ENCODE measurements around the gene TEX29. TPM values are rescaled to one million over a fixed set of nuclear protein-coding genes. Genes with fewer than 3 reads are reported as not detected.

Gene TEX29
- polyA plus RNA-seq, 1 of the 3 experiments (the other 2 are of a cell fraction): 0.18 TPM

GRCh38 chr13:111278258-111278657 lies 42.2 kb upstream of the TEX29 start:
- Histone ChIP-seq H3K4me2 (no peak overlapping the region), H3K4me1 (ENCODE audit: control insufficient read depth in 1 of 2, insufficient read depth in 2 of 2, low read depth in 1 of 2, low read length in 1 of 2) (peaks cover 7% of the 10 kb centered on the region in 2 experiments; a peak in 2 of 4 replicates), H2AFZ (ENCODE audit: low read depth) (no peak overlapping the region), H3K9me2 (no peaks in the 10 kb centered on the region), H3F3A (replicated peaks; ENCODE audit: insufficient read depth) (no peaks in the 10 kb centered on the region), H3K4me3 (ENCODE audit: low read depth in 2 of 2, low read length in 1 of 2) (no peak overlapping the region), H3K79me2 (ENCODE audit: insufficient read depth) (no peaks in the 10 kb centered on the region), H3K9ac (no peak overlapping the region), H3K9me3 (no peaks in the 10 kb centered on the region), H3K27me3 (ENCODE audit: insufficient read depth) (no peaks in the 10 kb centered on the region), H3K27ac (ENCODE audit: low read depth in 2 of 2, low read length in 1 of 2) (no peak overlapping the region; a peak in 1 of 4 replicates), H4K20me1 (ENCODE audit: insufficient read depth) (no peaks in the 10 kb centered on the region), H3K36me3 (replicated peaks in 1 of 2; ENCODE audit: control insufficient read depth in 1 of 2, insufficient read depth in 2 of 2, low read length in 1 of 2) (peaks cover 38 to 84% of the 10 kb centered on the region in 2 experiments)
- no peak for DNase-seq
- CTCF ChIA-PET: interaction anchor here (1.7 kb wide), 1 partner anchor 211 kb away, joined by 5 read pairs; no protein-coding TSS in a partner anchor
- no peak for TF ChIP-seq POLR2AphosphoS5 (IDR thresholded peaks at IDR 0.05; ENCODE audit: low read depth, low read length)
- no peak for TF ChIP-seq RXRA (IDR thresholded peaks at IDR 0.05; ENCODE audit: borderline replicate concordance, low read depth)
- no peak for TF ChIP-seq USF2 (IDR thresholded peaks at IDR 0.05; ENCODE audit: borderline replicate concordance, low read depth, low read length)
- no peak for TF ChIP-seq RAD21 (IDR thresholded peaks at IDR 0.05; ENCODE audit: low read length)
- TF ChIP-seq RCOR1 (IDR thresholded peaks at IDR 0.05; ENCODE audit: low read length): no peak
- TF ChIP-seq TEAD4 (IDR thresholded peaks at IDR 0.05; ENCODE audit: borderline replicate concordance, insufficient read depth): no peak
- no peak for TF ChIP-seq RFX5 (IDR thresholded peaks at IDR 0.05; ENCODE audit: low read length)
- TF ChIP-seq GATA2 (CRISPR knock-in tag; IDR thresholded peaks at IDR 0.05): no peak
- no peak for TF ChIP-seq GABPA (IDR thresholded peaks at IDR 0.05; ENCODE audit: low read depth)
- TF ChIP-seq ELF1 (IDR thresholded peaks at IDR 0.05): no peak
- TF ChIP-seq MAX (IDR thresholded peaks at IDR 0.05; ENCODE audit: low read depth): no peak
- no peak for TF ChIP-seq FOXM1 (IDR thresholded peaks at IDR 0.05; ENCODE audit: low read depth)
- 96% methylated on average over 10 of the region's 10 CpGs for WGBS (ENCODE audit: low lambda C conversion rate)
- POLR2A ChIA-PET: no interaction called here

- Histone ChIP-seq H3K4me3 (ENCODE audit: low read depth in 2 of 2, low read length in 1 of 2) (no peak overlapping the region), H2AFZ (ENCODE audit: low read depth) (no peak overlapping the region), H3K9me3 (no peaks in the 10 kb centered on the region), H3K27ac (ENCODE audit: low read depth in 2 of 2, low read length in 1 of 2) (no peak overlapping the region), H3K9ac (no peak overlapping the region), H3K9me2 (no peaks in the 10 kb centered on the region), H3K36me3 (replicated peaks in 1 of 2; ENCODE audit: control insufficient read depth in 1 of 2, insufficient read depth in 2 of 2, low read length in 1 of 2) (peaks cover 38 to 84% of the 10 kb centered on the region in 2 experiments), H3K4me1 (ENCODE audit: control insufficient read depth in 1 of 2, insufficient read depth in 2 of 2, low read depth in 1 of 2, low read length in 1 of 2) (peaks cover 7 to 10% of the 10 kb centered on the region in 2 experiments; a peak in 2 of 4 replicates), H3K79me2 (ENCODE audit: insufficient read depth) (no peaks in the 10 kb centered on the region), H3K4me2 (no peak overlapping the region), H4K20me1 (ENCODE audit: insufficient read depth) (no peaks in the 10 kb centered on the region), H3K27me3 (ENCODE audit: insufficient read depth) (no peaks in the 10 kb centered on the region), H3F3A (replicated peaks; ENCODE audit: insufficient read depth) (no peaks in the 10 kb centered on the region)
- WGBS (ENCODE audit: low lambda C conversion rate): 93% methylated on average over 12 of the region's 17 CpGs
- POLR2A ChIA-PET: no interaction called here
- no peak for TF ChIP-seq NFIC (IDR thresholded peaks at IDR 0.05; ENCODE audit: borderline replicate concordance)
- TF ChIP-seq FOXJ3 (CRISPR knock-in tag; IDR thresholded peaks at IDR 0.05): no peak
- TF ChIP-seq RAD21 (IDR thresholded peaks at IDR 0.05; ENCODE audit: low read length): no peak
- no peak for TF ChIP-seq SMC3 (IDR thresholded peaks at IDR 0.05; ENCODE audit: low read depth, low read length)
- no peak for TF ChIP-seq MEF2A (IDR thresholded peaks at IDR 0.05; ENCODE audit: borderline replicate concordance, low read depth)
- TF ChIP-seq, protein P1, sequence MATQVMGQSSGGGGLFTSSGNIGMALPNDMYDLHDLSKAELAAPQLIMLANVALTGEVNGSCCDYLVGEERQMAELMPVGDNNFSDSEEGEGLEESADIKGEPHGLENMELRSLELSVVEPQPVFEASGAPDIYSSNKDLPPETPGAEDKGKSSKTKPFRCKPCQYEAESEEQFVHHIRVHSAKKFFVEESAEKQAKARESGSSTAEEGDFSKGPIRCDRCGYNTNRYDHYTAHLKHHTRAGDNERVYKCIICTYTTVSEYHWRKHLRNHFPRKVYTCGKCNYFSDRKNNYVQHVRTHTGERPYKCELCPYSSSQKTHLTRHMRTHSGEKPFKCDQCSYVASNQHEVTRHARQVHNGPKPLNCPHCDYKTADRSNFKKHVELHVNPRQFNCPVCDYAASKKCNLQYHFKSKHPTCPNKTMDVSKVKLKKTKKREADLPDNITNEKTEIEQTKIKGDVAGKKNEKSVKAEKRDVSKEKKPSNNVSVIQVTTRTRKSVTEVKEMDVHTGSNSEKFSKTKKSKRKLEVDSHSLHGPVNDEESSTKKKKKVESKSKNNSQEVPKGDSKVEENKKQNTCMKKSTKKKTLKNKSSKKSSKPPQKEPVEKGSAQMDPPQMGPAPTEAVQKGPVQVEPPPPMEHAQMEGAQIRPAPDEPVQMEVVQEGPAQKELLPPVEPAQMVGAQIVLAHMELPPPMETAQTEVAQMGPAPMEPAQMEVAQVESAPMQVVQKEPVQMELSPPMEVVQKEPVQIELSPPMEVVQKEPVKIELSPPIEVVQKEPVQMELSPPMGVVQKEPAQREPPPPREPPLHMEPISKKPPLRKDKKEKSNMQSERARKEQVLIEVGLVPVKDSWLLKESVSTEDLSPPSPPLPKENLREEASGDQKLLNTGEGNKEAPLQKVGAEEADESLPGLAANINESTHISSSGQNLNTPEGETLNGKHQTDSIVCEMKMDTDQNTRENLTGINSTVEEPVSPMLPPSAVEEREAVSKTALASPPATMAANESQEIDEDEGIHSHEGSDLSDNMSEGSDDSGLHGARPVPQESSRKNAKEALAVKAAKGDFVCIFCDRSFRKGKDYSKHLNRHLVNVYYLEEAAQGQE (IDR thresholded peaks at IDR 0.05; ENCODE audit: low read depth, low read length): no peak
- TF ChIP-seq, protein P2, sequence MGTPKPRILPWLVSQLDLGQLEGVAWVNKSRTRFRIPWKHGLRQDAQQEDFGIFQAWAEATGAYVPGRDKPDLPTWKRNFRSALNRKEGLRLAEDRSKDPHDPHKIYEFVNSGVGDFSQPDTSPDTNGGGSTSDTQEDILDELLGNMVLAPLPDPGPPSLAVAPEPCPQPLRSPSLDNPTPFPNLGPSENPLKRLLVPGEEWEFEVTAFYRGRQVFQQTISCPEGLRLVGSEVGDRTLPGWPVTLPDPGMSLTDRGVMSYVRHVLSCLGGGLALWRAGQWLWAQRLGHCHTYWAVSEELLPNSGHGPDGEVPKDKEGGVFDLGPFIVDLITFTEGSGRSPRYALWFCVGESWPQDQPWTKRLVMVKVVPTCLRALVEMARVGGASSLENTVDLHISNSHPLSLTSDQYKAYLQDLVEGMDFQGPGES (IDR thresholded peaks at IDR 0.05; ENCODE audit: low read depth, low read length): no peak
- CTCF ChIA-PET: no interaction called here
- no peak for DNase-seq
Observed at GRCh38 chr13:111278743-111279652, 41.4 kb upstream of the TEX29 start.

Measured in SK-N-SH (cell line).